H9 (cell line): Measurements from ENCODE around the gene RELCH. TPM values are rescaled to one million over a fixed set of nuclear protein-coding genes. Genes with fewer than 3 reads are reported as not detected.

Experiments
- DNase-seq: peaks from one replicate; pipeline ENCODE4 v3.0.0-alpha.2; 2017
- H2AFZ ChIP-seq: one replicate; pipeline ENCODE4 v1.6.1; 2013; ENCODE audit warnings: mild to moderate bottlenecking, low read length, control low read depth, moderate library complexity
- H2AK5ac ChIP-seq: 2 replicates; pipeline ENCODE4 v1.6.1; 2013; ENCODE audit warnings: low read length, control low read depth, mixed read lengths; ENCODE audit not compliant: insufficient read length
- H2BK120ac ChIP-seq: one replicate; pipeline ENCODE4 v1.6.1; 2013; ENCODE audit warnings: low read depth, mild to moderate bottlenecking, low read length, control low read depth, inconsistent platforms; ENCODE audit not compliant: poor library complexity, severe bottlenecking
- H2BK12ac ChIP-seq: 2 replicates; pipeline ENCODE4 v1.6.1; 2013; ENCODE audit warnings: low read length, control low read depth, mixed read lengths, low read depth; ENCODE audit not compliant: insufficient read length
- H2BK15ac ChIP-seq: 2 replicates; pipeline ENCODE4 v1.6.1; 2013; ENCODE audit warnings: low read depth, low read length, control low read depth
- H2BK20ac ChIP-seq: one replicate; pipeline ENCODE4 v1.6.1; 2013; ENCODE audit warnings: low read depth, mild to moderate bottlenecking, low read length, control low read depth, inconsistent platforms; ENCODE audit not compliant: poor library complexity, severe bottlenecking
- H2BK5ac ChIP-seq: 2 replicates; pipeline ENCODE4 v1.6.1; 2013; ENCODE audit warnings: low read length, control low read depth, mixed read lengths; ENCODE audit not compliant: insufficient read length
- H3K14ac ChIP-seq: 2 replicates; pipeline ENCODE4 v1.6.1; 2013; ENCODE audit warnings: low read length, control low read depth; ENCODE audit not compliant: insufficient read depth
- H3K18ac ChIP-seq: 2 replicates; pipeline ENCODE4 v1.6.1; 2013; ENCODE audit warnings: low read depth, mild to moderate bottlenecking, mixed read lengths, low read length, control low read depth; ENCODE audit not compliant: insufficient read length
- H3K23ac ChIP-seq: 2 replicates; pipeline ENCODE4 v1.6.1; 2013; ENCODE audit warnings: low read length, control low read depth, mixed read lengths, low read depth; ENCODE audit not compliant: insufficient read length
- H3K23me2 ChIP-seq: 2 replicates; pipeline ENCODE4 v1.6.1; 2013; ENCODE audit warnings: low read depth, mild to moderate bottlenecking, mixed read lengths, low read length, control low read depth; ENCODE audit not compliant: insufficient read length, poor library complexity, severe bottlenecking
- H3K27ac ChIP-seq: 2 replicates; pipeline ENCODE4 v1.5.1; 2013; ENCODE audit warnings: low read length, control low read depth, mixed read lengths, low read depth; ENCODE audit not compliant: insufficient read length
- H3K27me3 ChIP-seq: 2 replicates; pipeline ENCODE4 v1.6.1; 2013; ENCODE audit warnings: low read length, control low read depth, inconsistent platforms; ENCODE audit not compliant: insufficient read depth
- H3K4ac ChIP-seq: 2 replicates; pipeline ENCODE4 v1.6.1; 2013; ENCODE audit warnings: low read depth, mild to moderate bottlenecking, control low read depth, inconsistent platforms, low read length, moderate library complexity
- H3K4me1 ChIP-seq: 2 replicates; pipeline ENCODE4 v1.6.1; 2013; ENCODE audit warnings: low read length, control low read depth, inconsistent platforms; ENCODE audit not compliant: insufficient read depth
- H3K4me2 ChIP-seq: 2 replicates; pipeline ENCODE4 v1.6.1; 2013; ENCODE audit warnings: low read length, control low read depth, mixed read lengths; ENCODE audit not compliant: insufficient read length, insufficient read depth
- H3K56ac ChIP-seq: 2 replicates; pipeline ENCODE4 v1.6.1; 2013; ENCODE audit warnings: low read depth, mild to moderate bottlenecking, mixed read lengths, low read length, control low read depth; ENCODE audit not compliant: insufficient read length
- H3K79me1 ChIP-seq: 2 replicates; pipeline ENCODE4 v1.6.1; 2013; ENCODE audit warnings: low read depth, mild to moderate bottlenecking, moderate library complexity, low read length, control low read depth, inconsistent platforms; ENCODE audit not compliant: insufficient read depth, poor library complexity, severe bottlenecking
- H3K79me2 ChIP-seq: 2 replicates; pipeline ENCODE4 v1.6.1; 2013; ENCODE audit warnings: low read length, control low read depth, inconsistent platforms; ENCODE audit not compliant: insufficient read depth
- H3K9ac ChIP-seq: 2 replicates; pipeline ENCODE4 v1.6.1; 2013; ENCODE audit warnings: low read length, control low read depth, mixed read lengths; ENCODE audit not compliant: insufficient read length; ENCODE audit errors: extremely low read depth
- H3K9me3 ChIP-seq: one replicate; pipeline ENCODE4 v1.6.1; 2013; ENCODE audit warnings: low read depth, low read length, inconsistent platforms; ENCODE audit not compliant: control insufficient read depth
- H3T11ph ChIP-seq: one replicate; pipeline ENCODE4 v1.6.1; 2013; ENCODE audit warnings: mild to moderate bottlenecking, low read length, control low read depth, inconsistent platforms
- H4K20me1 ChIP-seq: one replicate; pipeline ENCODE4 v1.6.1; 2013; ENCODE audit not compliant: control insufficient read depth, insufficient read length, insufficient read depth
- H4K5ac ChIP-seq: 2 replicates; pipeline ENCODE4 v1.6.1; 2013; ENCODE audit warnings: low read depth, mild to moderate bottlenecking, mixed read lengths, low read length, control low read depth; ENCODE audit not compliant: insufficient read length
- H4K8ac ChIP-seq: replicated peaks from 2 replicates; pipeline ENCODE4 v1.6.1; 2013; ENCODE audit warnings: low read length, control low read depth, mixed read lengths, low read depth; ENCODE audit not compliant: insufficient read length
- H4K91ac ChIP-seq: 2 replicates; pipeline ENCODE4 v1.6.1; 2013; ENCODE audit warnings: low read depth, mild to moderate bottlenecking, moderate library complexity, mixed read lengths, low read length, control low read depth; ENCODE audit not compliant: insufficient read length
- H3K27ac Mint-ChIP-seq, 3 experiments: 2 replicates in 2 of 3; 3 replicates in 1 of 3; pipeline ENCODE4 v1.8.0; 2020 to 2021; ENCODE audit warnings: mixed read lengths in 3 of 3, mild to moderate bottlenecking in 1 of 3, moderate library complexity in 1 of 3
- H3K27me3 Mint-ChIP-seq: 2 replicates; pipeline ENCODE4 v1.8.0; 2021; ENCODE audit warnings: low read depth, mild to moderate bottlenecking, moderate library complexity, mixed read lengths
- H3K36me3 Mint-ChIP-seq, 3 experiments: 2 replicates in 2 of 3; 3 replicates in 1 of 3; pipeline ENCODE4 v1.8.0; 2020 to 2021; ENCODE audit warnings: low read depth in 3 of 3, mixed read lengths in 3 of 3; ENCODE audit not compliant: insufficient read depth in 1 of 3
- H3K4me1 Mint-ChIP-seq, 2 experiments: 2 replicates each; pipeline ENCODE4 v1.8.0; 2020; ENCODE audit warnings: mixed read lengths in 2 of 2
- H3K4me3 Mint-ChIP-seq, 2 experiments: 2 replicates in 1 of 2; 3 replicates in 1 of 2; pipeline ENCODE4 v1.8.0; 2020 to 2021; ENCODE audit warnings: mild to moderate bottlenecking in 2 of 2, mixed read lengths in 2 of 2, moderate library complexity in 1 of 2
- H3K9me3 Mint-ChIP-seq, 2 experiments: 2 replicates in 1 of 2; 3 replicates in 1 of 2; pipeline ENCODE4 v1.8.0; 2020; ENCODE audit warnings: mild to moderate bottlenecking in 2 of 2, mixed read lengths in 2 of 2, moderate library complexity in 1 of 2
- WGBS: extraction: QIAGEN DNeasy Blood & Tissue Kit; methylation state at CpG from one replicate; pipeline ENCODE4 v1.1.7; 2013; ENCODE audit warnings: missing lambda C conversion rate, low lambda C conversion rate, mixed read lengths; ENCODE audit not compliant: insufficient read length; ENCODE audit errors: extremely low coverage; 5-methylcytosine and 5-hydroxymethylcytosine counted together
- total RNA-seq: library from RNA; stranded (reverse); gene quantifications from 2 replicates; pipeline ENCODE4 v1.2.1, GENCODE V29; 2021
- TF ChIP-seq, protein P1 (sequence below): fragments of 200-600 bp; sonication (generic); conservative IDR thresholded peaks from 3 replicates; pipeline ENCODE4 v1.8.0; 2021; ENCODE audit warnings: antibody characterized with exemption, mild to moderate bottlenecking

Gene RELCH
- total RNA-seq, 1 experiment from 2014 or later = 32.3 TPM

DNA sequence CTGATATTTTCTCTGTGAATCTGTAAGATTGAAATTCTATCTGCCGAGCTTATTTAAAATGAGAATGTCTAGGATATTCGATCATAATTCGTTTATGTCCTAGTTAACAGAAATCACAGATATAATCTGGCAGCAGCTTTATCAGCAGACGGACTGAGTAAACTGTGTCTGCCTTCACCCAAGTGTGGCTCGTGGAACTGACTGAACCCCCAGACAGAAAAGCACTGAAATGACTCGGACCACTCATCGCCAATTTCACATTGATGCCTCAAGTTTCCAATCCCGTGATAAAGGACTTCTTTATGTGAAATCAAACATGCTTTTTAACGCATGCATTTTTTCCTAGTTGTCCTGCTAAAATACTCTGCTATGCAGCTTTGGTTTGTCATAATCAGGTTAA is 153.9 kb downstream of the RELCH start:
- DNase-seq = no peak
- no peak overlapping the region for H2AK5ac ChIP-seq
- no peak overlapping the region for H4K91ac ChIP-seq
- H3K18ac ChIP-seq = no peak overlapping the region
- H3K4me2 ChIP-seq = no peak overlapping the region
- no peak overlapping the region for H3K4ac ChIP-seq
- H2BK120ac ChIP-seq = no peak overlapping the region
- no peak overlapping the region for H3K27ac Mint-ChIP-seq
- H3K9me3 ChIP-seq = no peaks in the 10 kb centered on the region
- H4K20me1 ChIP-seq = no peaks in the 10 kb centered on the region
- no peak overlapping the region for H3K23ac ChIP-seq
- H2BK12ac ChIP-seq = no peak overlapping the region
- H3K4me1 Mint-ChIP-seq = peaks cover 44 to 53% of the 10 kb centered on the region in 2 experiments
- H3K23me2 ChIP-seq = no peaks in the 10 kb centered on the region
- H2BK20ac ChIP-seq = no peak overlapping the region
- H3K9ac ChIP-seq = no peak overlapping the region
- no peak overlapping the region for H3K56ac ChIP-seq
- no peak overlapping the region for H2AFZ ChIP-seq
- no peak overlapping the region for H2BK5ac ChIP-seq
- peaks cover 5% of the 10 kb centered on the region for H3K4me1 ChIP-seq
- no peak overlapping the region for H3K14ac ChIP-seq
- H3K79me2 ChIP-seq = no peaks in the 10 kb centered on the region
- no peak overlapping the region for H3K4me3 Mint-ChIP-seq
- H3K27me3 ChIP-seq = no peaks in the 10 kb centered on the region
- WGBS = no CpG with 5 or more reads among the region's 9 CpGs
- no peak overlapping the region for H4K8ac ChIP-seq
- H3K79me1 ChIP-seq = no peaks in the 10 kb centered on the region
- no peak overlapping the region for H3T11ph ChIP-seq
- H3K27ac ChIP-seq = no peak overlapping the region
- TF ChIP-seq, protein P1, sequence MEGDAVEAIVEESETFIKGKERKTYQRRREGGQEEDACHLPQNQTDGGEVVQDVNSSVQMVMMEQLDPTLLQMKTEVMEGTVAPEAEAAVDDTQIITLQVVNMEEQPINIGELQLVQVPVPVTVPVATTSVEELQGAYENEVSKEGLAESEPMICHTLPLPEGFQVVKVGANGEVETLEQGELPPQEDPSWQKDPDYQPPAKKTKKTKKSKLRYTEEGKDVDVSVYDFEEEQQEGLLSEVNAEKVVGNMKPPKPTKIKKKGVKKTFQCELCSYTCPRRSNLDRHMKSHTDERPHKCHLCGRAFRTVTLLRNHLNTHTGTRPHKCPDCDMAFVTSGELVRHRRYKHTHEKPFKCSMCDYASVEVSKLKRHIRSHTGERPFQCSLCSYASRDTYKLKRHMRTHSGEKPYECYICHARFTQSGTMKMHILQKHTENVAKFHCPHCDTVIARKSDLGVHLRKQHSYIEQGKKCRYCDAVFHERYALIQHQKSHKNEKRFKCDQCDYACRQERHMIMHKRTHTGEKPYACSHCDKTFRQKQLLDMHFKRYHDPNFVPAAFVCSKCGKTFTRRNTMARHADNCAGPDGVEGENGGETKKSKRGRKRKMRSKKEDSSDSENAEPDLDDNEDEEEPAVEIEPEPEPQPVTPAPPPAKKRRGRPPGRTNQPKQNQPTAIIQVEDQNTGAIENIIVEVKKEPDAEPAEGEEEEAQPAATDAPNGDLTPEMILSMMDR = no peak
- H4K5ac ChIP-seq = no peak overlapping the region
- H3K9me3 Mint-ChIP-seq = no peaks in the 10 kb centered on the region
- peaks cover 13% of the 10 kb centered on the region for H3K27me3 Mint-ChIP-seq
- no peak overlapping the region for H2BK15ac ChIP-seq
- no peaks in the 10 kb centered on the region for H3K36me3 Mint-ChIP-seq
